Mesothelial cell of epicardium (in vitro differentiated cells): Measurements from ENCODE around the gene CNTLN. TPM values are rescaled to one million over a fixed set of nuclear protein-coding genes. Genes with fewer than 3 reads are reported as not detected.

ENCODE experiments used
- DNase-seq, 2 experiments: peaks; one replicate each; pipeline ENCODE4 v3.0.0; 2021; ENCODE audit warnings: low spot score in 2 of 2; ENCODE audit not compliant: unreplicated experiment in 2 of 2
- H3K27ac Mint-ChIP-seq: 2 replicates; pipeline ENCODE4 v1.8.0; 2021; ENCODE audit warnings: mixed read lengths
- H3K27me3 Mint-ChIP-seq: 2 replicates; pipeline ENCODE4 v1.8.0; 2021; ENCODE audit warnings: low read depth, mixed read lengths
- H3K36me3 Mint-ChIP-seq: 2 replicates; pipeline ENCODE4 v1.8.0; 2021; ENCODE audit warnings: mixed read lengths
- H3K4me1 Mint-ChIP-seq: 2 replicates; pipeline ENCODE4 v1.8.0; 2021; ENCODE audit warnings: mixed read lengths
- H3K4me3 Mint-ChIP-seq: 2 replicates; pipeline ENCODE4 v1.8.0; 2021; ENCODE audit warnings: mild to moderate bottlenecking, moderate library complexity, mixed read lengths
- H3K9me3 Mint-ChIP-seq: 2 replicates; pipeline ENCODE4 v1.8.0; 2021; ENCODE audit warnings: mixed read lengths
- total RNA-seq: library from RNA; stranded (reverse); gene quantifications from 3 replicates; pipeline ENCODE4 v1.2.1, GENCODE V29; 2021
- TF ChIP-seq, protein P1 (sequence below): fragments of 200-600 bp; sonication (generic); IDR thresholded peaks from one replicate; pipeline ENCODE4 v1.5.0; 2021; ENCODE audit warnings: antibody characterized with exemption; ENCODE audit not compliant: unreplicated experiment

CNTLN gene
- total RNA-seq, 1 donor from 2014 or later, result 14.0 TPM

DNA sequence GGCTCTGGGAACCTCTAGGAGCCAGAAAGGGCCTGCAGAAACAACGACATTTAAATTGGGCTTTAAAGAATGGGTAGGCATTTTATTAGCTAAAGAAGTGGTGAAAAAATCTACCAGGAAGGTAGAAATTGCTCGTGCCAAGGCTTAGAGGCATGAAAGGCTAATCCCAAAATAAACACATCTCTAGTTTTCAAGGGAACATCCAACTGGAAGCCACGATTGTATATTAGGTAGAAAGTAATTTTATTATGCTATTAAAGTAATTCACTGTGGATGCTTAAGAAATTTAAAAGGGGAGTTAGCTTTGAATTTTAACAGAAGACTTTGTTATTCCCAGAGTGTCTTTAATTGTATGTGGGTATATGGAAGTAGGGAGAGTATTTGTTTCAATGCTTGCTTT is 17.5 kb upstream of the CNTLN start:
- Mint-ChIP-seq H3K4me1 (no peaks in the 10 kb centered on the region), H3K27me3 (no peaks in the 10 kb centered on the region), H3K27ac (no peak overlapping the region), H3K4me3 (no peak overlapping the region), H3K36me3 (no peaks in the 10 kb centered on the region), H3K9me3 (peaks cover 3% of the 10 kb centered on the region)
- no peak for DNase-seq
- TF ChIP-seq, protein P1, sequence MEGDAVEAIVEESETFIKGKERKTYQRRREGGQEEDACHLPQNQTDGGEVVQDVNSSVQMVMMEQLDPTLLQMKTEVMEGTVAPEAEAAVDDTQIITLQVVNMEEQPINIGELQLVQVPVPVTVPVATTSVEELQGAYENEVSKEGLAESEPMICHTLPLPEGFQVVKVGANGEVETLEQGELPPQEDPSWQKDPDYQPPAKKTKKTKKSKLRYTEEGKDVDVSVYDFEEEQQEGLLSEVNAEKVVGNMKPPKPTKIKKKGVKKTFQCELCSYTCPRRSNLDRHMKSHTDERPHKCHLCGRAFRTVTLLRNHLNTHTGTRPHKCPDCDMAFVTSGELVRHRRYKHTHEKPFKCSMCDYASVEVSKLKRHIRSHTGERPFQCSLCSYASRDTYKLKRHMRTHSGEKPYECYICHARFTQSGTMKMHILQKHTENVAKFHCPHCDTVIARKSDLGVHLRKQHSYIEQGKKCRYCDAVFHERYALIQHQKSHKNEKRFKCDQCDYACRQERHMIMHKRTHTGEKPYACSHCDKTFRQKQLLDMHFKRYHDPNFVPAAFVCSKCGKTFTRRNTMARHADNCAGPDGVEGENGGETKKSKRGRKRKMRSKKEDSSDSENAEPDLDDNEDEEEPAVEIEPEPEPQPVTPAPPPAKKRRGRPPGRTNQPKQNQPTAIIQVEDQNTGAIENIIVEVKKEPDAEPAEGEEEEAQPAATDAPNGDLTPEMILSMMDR, result no peak

DNA sequence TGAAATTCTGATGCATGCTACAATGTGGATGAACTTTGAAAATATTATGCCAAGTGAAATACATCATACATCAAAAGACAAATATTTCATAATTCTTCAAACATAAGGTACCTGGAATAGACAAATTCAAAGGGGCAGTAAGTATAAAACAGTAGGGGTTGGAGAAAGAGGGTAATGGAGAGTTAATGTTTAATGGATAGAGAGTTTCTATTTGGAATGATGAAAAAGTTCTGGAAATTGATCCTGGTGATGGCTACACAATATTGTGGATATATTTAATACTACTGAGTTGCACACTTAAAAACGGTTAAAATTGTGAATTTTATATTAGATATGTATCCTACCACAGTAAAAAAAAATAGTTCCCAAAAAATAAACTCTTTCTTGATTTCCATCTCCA is 14.6 kb upstream of the CNTLN start:
- H3K36me3 Mint-ChIP-seq, result no peaks in the 10 kb centered on the region
- H3K4me3 Mint-ChIP-seq, result no peak overlapping the region
- TF ChIP-seq, protein P1, result no peak
- no peaks in the 10 kb centered on the region for H3K4me1 Mint-ChIP-seq
- peaks cover 3% of the 10 kb centered on the region for H3K9me3 Mint-ChIP-seq
- H3K27me3 Mint-ChIP-seq, result no peaks in the 10 kb centered on the region
- H3K27ac Mint-ChIP-seq, result no peak overlapping the region
- no peak for DNase-seq

GRCh38 chr9:17121264-17121663 is 13.6 kb upstream of the CNTLN start:
- Mint-ChIP-seq H3K27ac (no peak overlapping the region), H3K36me3 (no peaks in the 10 kb centered on the region), H3K4me3 (no peak overlapping the region), H3K9me3 (peaks cover 3% of the 10 kb centered on the region), H3K27me3 (no peaks in the 10 kb centered on the region), H3K4me1 (no peaks in the 10 kb centered on the region)
- TF ChIP-seq, protein P1, result no peak
- DNase-seq, result no peak

DNA sequence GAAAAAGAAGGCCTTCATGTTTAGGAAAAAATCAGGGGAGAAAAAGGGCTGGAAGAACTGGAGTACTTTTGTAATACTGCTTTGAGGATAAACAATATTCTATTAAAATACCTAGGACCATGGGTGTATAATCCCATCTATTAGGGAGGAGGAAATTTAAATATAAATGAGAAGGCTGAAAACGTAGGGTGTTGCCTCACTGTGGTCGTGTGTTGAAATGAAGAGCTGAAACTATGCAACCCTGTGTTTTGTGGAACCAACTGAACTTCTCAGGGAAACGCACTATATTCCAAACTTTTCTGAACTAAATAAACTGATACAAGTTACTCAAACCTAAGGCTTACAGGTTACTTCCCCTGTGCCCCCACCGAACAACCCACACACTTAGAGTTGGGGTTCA is 4.5 kb upstream of the CNTLN start:
- Mint-ChIP-seq H3K4me3 (no peak overlapping the region), H3K27me3 (no peaks in the 10 kb centered on the region), H3K9me3 (no peaks in the 10 kb centered on the region), H3K27ac (no peak overlapping the region), H3K36me3 (no peaks in the 10 kb centered on the region), H3K4me1 (peaks cover 8% of the 10 kb centered on the region)
- DNase-seq, result no peak
- TF ChIP-seq, protein P1, result no peak

DNA sequence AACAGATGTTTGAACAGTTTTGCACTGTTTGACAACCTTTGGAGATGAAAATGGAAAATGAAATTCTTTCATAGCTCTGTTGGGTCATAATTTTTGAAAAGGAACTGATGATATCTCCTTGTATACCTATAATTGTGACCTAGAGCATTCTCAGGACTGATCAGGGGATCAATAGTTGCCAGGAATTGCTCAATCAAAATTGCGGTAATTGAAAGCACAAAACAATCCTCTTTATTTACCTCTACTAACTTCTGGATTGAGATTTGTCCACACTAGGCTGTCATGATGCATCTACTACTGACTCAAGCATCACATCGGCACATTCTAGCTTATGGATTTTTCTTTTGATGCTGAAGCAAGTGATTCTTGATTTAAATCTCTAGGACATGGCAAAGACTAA is 4.1 kb upstream of the CNTLN start:
- H3K9me3 Mint-ChIP-seq, result no peaks in the 10 kb centered on the region
- H3K4me1 Mint-ChIP-seq, result peaks cover 11% of the 10 kb centered on the region
- H3K4me3 Mint-ChIP-seq, result no peak overlapping the region
- DNase-seq, result no peak
- H3K36me3 Mint-ChIP-seq, result no peaks in the 10 kb centered on the region
- TF ChIP-seq, protein P1, result no peak
- H3K27me3 Mint-ChIP-seq, result no peaks in the 10 kb centered on the region
- no peak overlapping the region for H3K27ac Mint-ChIP-seq

- TF ChIP-seq, protein P1, result no peak
- Mint-ChIP-seq H3K4me3 (no peak overlapping the region), H3K9me3 (no peaks in the 10 kb centered on the region), H3K36me3 (no peaks in the 10 kb centered on the region), H3K27ac (no peak overlapping the region), H3K4me1 (peaks cover 13% of the 10 kb centered on the region), H3K27me3 (no peaks in the 10 kb centered on the region)
- DNase-seq, result no peak
Measured at GRCh38 chr9:17131494-17131893, 3.3 kb upstream of the CNTLN start.
